ENCODE data around the gene TRIM59. TPM values are rescaled to one million over a fixed set of nuclear protein-coding genes. Genes with fewer than 3 reads are reported as not detected.

The TRIM59 gene
- total and polyA plus RNA-seq, 10 donors = 3.3 to 21.4 (median 11.9) TPM

DNA sequence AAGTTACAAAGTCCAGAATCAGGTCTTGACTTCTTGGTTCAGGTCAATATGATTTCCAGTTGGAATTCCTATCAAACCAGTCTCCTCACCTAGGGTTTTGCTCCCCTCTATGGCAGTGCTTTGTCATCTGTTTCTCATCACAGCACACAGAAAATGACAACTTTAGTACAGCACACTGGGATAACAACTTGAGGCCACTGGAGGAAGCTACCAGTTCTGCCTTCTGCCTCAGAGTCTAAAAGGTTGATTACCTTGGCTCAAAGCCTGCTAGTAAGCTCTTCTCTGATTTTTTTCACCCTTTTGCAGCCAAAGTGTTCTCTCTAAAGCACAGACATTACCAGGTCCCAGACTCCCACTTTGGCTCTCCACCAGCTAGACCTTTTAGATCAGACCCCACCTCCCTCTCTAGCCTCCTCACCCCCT, 24.8 kb upstream of the TRIM59 start:
- peaks cover 0 to 25% (median 25%) of the 10 kb centered on the region in 8 donors for H3K9me3 ChIP-seq

DNA sequence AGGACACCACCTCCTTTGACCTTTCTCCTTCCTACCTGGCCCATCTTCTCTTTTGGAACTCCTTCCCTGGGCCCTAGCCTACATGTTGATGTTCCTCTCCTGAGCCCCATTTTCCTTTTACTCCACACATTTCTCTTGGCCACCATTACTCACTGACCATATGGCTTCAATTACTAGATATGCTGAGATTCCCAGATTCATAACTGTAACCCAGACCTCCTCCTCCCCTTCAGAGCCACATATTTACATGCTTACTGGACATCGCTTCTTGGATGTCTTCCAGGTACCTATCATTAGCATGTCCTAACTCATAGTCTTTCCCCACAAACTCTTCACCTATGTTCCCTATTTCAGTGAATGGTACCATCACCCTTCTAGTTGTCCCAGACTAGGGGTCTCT, 24.4 kb upstream of the TRIM59 start:
- intact Hi-C loops (cut with DNase I; ENCODE audit: low total_unique reads) = no loop called here
- Histone ChIP-seq H3K27me3 (replicated peaks in 1 of 7) (no peaks in the 10 kb centered on the region), H3K9me3 (peaks cover 0 to 27% (median 25%) of the 10 kb centered on the region in 8 donors), H3K4me3 (no peak overlapping the region), H3K36me3 (no peaks in the 10 kb centered on the region), H3K27ac (no peak overlapping the region), H3K4me1 (no peaks in the 10 kb centered on the region)
- no peak for DNase-seq
- 79 to 100% (median 85%) methylated on average over 1 of the region's 1 CpG for WGBS, 5 donors
- TF ChIP-seq POLR2A (IDR thresholded peaks at IDR 0.05) (no peak), POLR2AphosphoS5 (IDR thresholded peaks at IDR 0.05) (no peak)
- TF ChIP-seq, protein P1, sequence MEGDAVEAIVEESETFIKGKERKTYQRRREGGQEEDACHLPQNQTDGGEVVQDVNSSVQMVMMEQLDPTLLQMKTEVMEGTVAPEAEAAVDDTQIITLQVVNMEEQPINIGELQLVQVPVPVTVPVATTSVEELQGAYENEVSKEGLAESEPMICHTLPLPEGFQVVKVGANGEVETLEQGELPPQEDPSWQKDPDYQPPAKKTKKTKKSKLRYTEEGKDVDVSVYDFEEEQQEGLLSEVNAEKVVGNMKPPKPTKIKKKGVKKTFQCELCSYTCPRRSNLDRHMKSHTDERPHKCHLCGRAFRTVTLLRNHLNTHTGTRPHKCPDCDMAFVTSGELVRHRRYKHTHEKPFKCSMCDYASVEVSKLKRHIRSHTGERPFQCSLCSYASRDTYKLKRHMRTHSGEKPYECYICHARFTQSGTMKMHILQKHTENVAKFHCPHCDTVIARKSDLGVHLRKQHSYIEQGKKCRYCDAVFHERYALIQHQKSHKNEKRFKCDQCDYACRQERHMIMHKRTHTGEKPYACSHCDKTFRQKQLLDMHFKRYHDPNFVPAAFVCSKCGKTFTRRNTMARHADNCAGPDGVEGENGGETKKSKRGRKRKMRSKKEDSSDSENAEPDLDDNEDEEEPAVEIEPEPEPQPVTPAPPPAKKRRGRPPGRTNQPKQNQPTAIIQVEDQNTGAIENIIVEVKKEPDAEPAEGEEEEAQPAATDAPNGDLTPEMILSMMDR (IDR thresholded peaks at IDR 0.05 in 8 of 11, conservative IDR thresholded peaks at IDR 0.05 in 3 of 11) = no peak

More for the DNA sequence above, 24.8 kb upstream of the TRIM59 start:
- Histone ChIP-seq H3K4me3 (no peak overlapping the region), H3K4me1 (no peaks in the 10 kb centered on the region), H3K27me3 (replicated peaks in 1 of 7) (no peaks in the 10 kb centered on the region), H3K36me3 (no peaks in the 10 kb centered on the region), H3K27ac (no peak overlapping the region)
- intact Hi-C loops (cut with DNase I; ENCODE audit: low total_unique reads) = no loop called here
- DNase-seq = no peak
- TF ChIP-seq POLR2A (IDR thresholded peaks at IDR 0.05) (no peak), POLR2AphosphoS5 (IDR thresholded peaks at IDR 0.05) (no peak)
- TF ChIP-seq, protein P1 (IDR thresholded peaks at IDR 0.05 in 8 of 11, conservative IDR thresholded peaks at IDR 0.05 in 3 of 11) = no peak

DNA sequence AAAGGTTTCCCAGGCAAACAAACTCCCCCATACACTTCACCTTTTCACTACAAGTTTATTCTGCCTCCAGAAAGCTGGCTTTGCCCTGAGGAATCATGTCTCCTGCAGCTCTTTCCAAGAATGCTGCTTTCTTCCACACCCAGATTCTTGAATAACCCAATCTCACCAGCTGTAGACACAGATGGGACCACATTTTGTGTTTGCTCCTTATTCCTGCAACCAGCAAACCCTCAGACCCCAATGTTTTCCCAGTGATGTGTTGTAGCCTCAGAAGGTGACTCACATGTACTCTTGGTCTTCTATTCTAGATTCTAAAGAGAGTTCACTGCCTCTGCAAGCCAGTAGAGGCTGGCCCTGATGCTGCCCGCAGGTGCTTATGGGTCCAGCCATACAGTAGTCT, 23.6 kb upstream of the TRIM59 start:
- WGBS, 5 donors = 41 to 95% (median 47%) methylated on average over 1 of the region's 1 CpG
- H3K4me3 ChIP-seq = no peak overlapping the region
- no peaks in the 10 kb centered on the region for H3K27me3 ChIP-seq (replicated peaks in 1 of 7)
- H3K36me3 ChIP-seq = no peaks in the 10 kb centered on the region
- intact Hi-C loops (cut with DNase I; ENCODE audit: low total_unique reads) = no loop called here
- H3K27ac ChIP-seq = no peak overlapping the region
- H3K4me1 ChIP-seq = no peaks in the 10 kb centered on the region
- TF ChIP-seq POLR2AphosphoS5 (IDR thresholded peaks at IDR 0.05) (no peak), POLR2A (IDR thresholded peaks at IDR 0.05) (no peak)
- TF ChIP-seq, protein P1 (IDR thresholded peaks at IDR 0.05 in 8 of 11, conservative IDR thresholded peaks at IDR 0.05 in 3 of 11) = no peak
- H3K9me3 ChIP-seq = peaks cover 0 to 27% (median 25%) of the 10 kb centered on the region in 8 donors
- DNase-seq = no peak

DNA sequence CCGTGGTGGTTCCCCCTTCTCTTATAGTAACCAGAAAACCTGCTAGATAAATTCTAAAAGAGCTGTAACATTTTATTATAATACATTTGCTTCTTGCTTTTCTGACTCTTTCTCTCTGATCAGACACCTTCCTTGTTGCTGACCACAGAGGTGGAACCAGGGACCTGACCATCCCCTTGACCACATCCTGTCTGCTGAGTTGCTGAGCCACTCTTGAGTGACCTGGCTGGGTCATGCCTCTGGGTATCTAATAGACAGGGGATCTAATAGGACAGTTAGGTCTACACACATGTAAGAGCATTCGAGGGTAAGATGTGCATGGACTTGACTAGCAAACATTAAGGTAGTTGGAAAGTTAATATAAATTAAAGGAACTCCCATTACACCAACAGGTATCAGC, 22.8 kb upstream of the TRIM59 start:
- 74 to 84% (median 79%) methylated on average over 2 of the region's 2 CpGs for WGBS, 5 donors
- no peak for TF ChIP-seq POLR2A (IDR thresholded peaks at IDR 0.05)
- no peak for TF ChIP-seq POLR2AphosphoS5 (IDR thresholded peaks at IDR 0.05)
- TF ChIP-seq, protein P1 (IDR thresholded peaks at IDR 0.05 in 8 of 11, conservative IDR thresholded peaks at IDR 0.05 in 3 of 11) = no peak
- Histone ChIP-seq H3K4me1 (no peaks in the 10 kb centered on the region), H3K36me3 (no peaks in the 10 kb centered on the region), H3K27ac (no peak overlapping the region), H3K9me3 (peaks cover 0 to 27% (median 25%) of the 10 kb centered on the region in 8 donors), H3K27me3 (replicated peaks in 1 of 7) (no peaks in the 10 kb centered on the region), H3K4me3 (no peak overlapping the region)
- DNase-seq = no peak
- intact Hi-C loops (cut with DNase I; ENCODE audit: low total_unique reads) = no loop called here
